AG04449 (cell line): ENCODE results near the gene TBC1D19.

Experiments
- CTCF ChIA-PET: fragments of 350-600 bp; formaldehyde crosslinking; extraction: SDS; loops from one replicate; lab custom pipeline; 2021; ENCODE audit warnings: antibody characterized with exemption; lab: Yijun Ruan, JAX
- POLR2A ChIA-PET: fragments of 400-600, 350-600 bp; formaldehyde crosslinking; extraction: SDS; loops from one replicate; lab custom pipeline; 2020; ENCODE audit warnings: antibody characterized with exemption, inconsistent platforms; lab: Yijun Ruan, JAX
- DNase-seq: peaks from one replicate; pipeline ENCODE4 v3.0.0-alpha.2; 2010; ENCODE audit warnings: low read depth, low spot score
- H3K4me3 ChIP-seq: 2 replicates; pipeline ENCODE4 v1.5.1; 2011; ENCODE audit warnings: low read depth, mild to moderate bottlenecking, control low read depth, low read length
- TF ChIP-seq, protein P1 (sequence below): IDR thresholded peaks from one replicate; pipeline ENCODE4 v1.5.1; 2011; ENCODE audit warnings: mild to moderate bottlenecking, moderate library complexity, low read length, control low read depth, inconsistent platforms; ENCODE audit not compliant: insufficient read depth; ENCODE audit errors: missing control alignments

TBC1D19 gene

DNA sequence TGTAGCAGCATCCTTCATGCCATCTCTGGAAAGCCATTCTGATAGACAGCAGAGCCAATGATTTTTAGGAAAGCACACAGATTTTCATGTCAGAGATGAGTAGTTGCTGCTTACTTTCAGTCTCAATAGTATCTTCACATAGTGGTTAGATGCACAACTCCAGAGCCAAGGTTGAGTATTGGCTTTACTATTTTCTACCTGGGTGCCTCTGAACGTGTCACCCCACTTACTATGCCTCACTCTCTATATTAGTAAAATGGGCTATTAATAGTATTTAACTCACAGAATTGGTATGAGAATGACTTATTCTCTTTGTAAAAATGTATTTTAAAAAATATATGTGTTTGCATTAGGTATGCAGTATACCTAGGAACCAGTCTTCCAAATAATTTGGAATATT is 168.0 kb downstream of the TBC1D19 start:
- H3K4me3 ChIP-seq = no peak overlapping the region
- ChIA-PET CTCF (no interaction called here), POLR2A (no interaction called here)
- no peak for DNase-seq
- TF ChIP-seq, protein P1, sequence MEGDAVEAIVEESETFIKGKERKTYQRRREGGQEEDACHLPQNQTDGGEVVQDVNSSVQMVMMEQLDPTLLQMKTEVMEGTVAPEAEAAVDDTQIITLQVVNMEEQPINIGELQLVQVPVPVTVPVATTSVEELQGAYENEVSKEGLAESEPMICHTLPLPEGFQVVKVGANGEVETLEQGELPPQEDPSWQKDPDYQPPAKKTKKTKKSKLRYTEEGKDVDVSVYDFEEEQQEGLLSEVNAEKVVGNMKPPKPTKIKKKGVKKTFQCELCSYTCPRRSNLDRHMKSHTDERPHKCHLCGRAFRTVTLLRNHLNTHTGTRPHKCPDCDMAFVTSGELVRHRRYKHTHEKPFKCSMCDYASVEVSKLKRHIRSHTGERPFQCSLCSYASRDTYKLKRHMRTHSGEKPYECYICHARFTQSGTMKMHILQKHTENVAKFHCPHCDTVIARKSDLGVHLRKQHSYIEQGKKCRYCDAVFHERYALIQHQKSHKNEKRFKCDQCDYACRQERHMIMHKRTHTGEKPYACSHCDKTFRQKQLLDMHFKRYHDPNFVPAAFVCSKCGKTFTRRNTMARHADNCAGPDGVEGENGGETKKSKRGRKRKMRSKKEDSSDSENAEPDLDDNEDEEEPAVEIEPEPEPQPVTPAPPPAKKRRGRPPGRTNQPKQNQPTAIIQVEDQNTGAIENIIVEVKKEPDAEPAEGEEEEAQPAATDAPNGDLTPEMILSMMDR = no peak

GRCh38 chr4:26753187-26753586 is 169.3 kb downstream of the TBC1D19 start:
- CTCF ChIA-PET = no interaction called here
- DNase-seq = no peak
- POLR2A ChIA-PET = no interaction called here
- no peak overlapping the region for H3K4me3 ChIP-seq
- TF ChIP-seq, protein P1 = no peak

GRCh38 chr4:26753617-26754016 is 169.7 kb downstream of the TBC1D19 start:
- TF ChIP-seq, protein P1 = no peak
- no peak overlapping the region for H3K4me3 ChIP-seq
- no peak for DNase-seq
- CTCF ChIA-PET = no interaction called here
- POLR2A ChIA-PET = no interaction called here

GRCh38 chr4:26757751-26758150 is 173.9 kb downstream of the TBC1D19 start:
- ChIA-PET CTCF (interaction anchor here (1.2 to 1.3 kb wide), 2 partner anchors 10 to 300 kb away, joined by 3 read pairs; no protein-coding TSS in a partner anchor), POLR2A (no interaction called here)
- DNase-seq = no peak
- no peak overlapping the region for H3K4me3 ChIP-seq
- TF ChIP-seq, protein P1 = no peak

- TF ChIP-seq, protein P1 = no peak
- DNase-seq = no peak
- no peak overlapping the region for H3K4me3 ChIP-seq
- ChIA-PET POLR2A (no interaction called here), CTCF (interaction anchor here (0.6 to 1.2 kb wide), 2 partner anchors 11 to 241 kb away, joined by 3 read pairs; no protein-coding TSS in a partner anchor)
Measured at GRCh38 chr4:26758899-26759298, 175.0 kb downstream of the TBC1D19 start.

DNA sequence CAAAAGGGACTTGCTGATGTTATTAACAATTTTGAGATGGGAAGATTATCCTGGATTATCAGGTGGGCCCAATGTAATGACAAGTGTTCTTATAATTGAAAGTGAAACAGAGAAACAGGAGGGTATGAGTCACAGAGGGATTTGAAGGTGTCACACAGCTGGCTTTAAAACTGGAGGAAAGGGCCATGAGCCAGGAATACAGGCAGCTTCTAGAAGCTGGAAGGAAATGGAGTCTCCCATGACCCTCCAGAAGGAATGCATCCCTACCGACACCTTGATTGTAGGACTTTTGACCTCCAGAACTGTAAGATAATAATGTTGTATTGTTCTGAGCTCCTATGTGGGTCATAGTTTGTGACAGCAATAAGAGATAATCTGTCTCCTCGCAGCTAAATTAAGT is 178.8 kb downstream of the TBC1D19 start:
- ChIA-PET CTCF (no interaction called here), POLR2A (no interaction called here)
- DNase-seq = no peak
- TF ChIP-seq, protein P1 = no peak
- no peak overlapping the region for H3K4me3 ChIP-seq
